ENCODE measurements around the gene WIPF3. TPM values are rescaled to one million over a fixed set of nuclear protein-coding genes. Genes with fewer than 3 reads are reported as not detected.

Gene WIPF3
- total RNA-seq, 2 donors from 2014 or later: 5.2 to 7.2 TPM

DNA sequence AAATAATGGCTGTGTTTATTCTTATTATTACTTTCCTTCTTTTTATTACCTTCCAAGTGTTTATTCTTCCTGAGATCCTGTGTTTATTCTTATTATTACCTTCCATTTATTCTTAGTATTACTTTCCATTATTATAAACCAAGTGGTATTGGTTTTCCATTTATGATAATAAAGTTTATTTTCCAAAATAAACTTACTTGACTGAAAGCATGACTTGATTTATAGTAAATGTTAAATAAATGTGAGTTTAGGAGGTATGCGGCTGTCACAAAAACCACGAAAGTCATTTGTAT, 20.2 kb downstream of the WIPF3 start:
- Histone ChIP-seq H3K4me1 (ENCODE audit: control insufficient read depth, insufficient read depth, low read length) (no peaks in the 10 kb centered on the region), H3K9me3 (ENCODE audit: control insufficient read depth, low read length) (peaks cover 2% of the 10 kb centered on the region), H3K27me3 (ENCODE audit: control insufficient read depth, insufficient read depth, low read length, poor library complexity, severe bottlenecking) (no peaks in the 10 kb centered on the region), H3K36me3 (ENCODE audit: control insufficient read depth, insufficient read depth, low read length) (no peaks in the 10 kb centered on the region), H3K9ac (ENCODE audit: extremely low read depth, low read length, poor library complexity, severe bottlenecking) (no peak overlapping the region), H3K27ac (ENCODE audit: low read depth, low read length) (no peak overlapping the region), H3K4me3 (ENCODE audit: low read length) (no peak overlapping the region)
- Mint-ChIP-seq H3K4me1 (peaks cover 7% of the 10 kb centered on the region), H3K9me3 (peaks cover 11% of the 10 kb centered on the region), H3K27ac (no peak overlapping the region), H3K36me3 (ENCODE audit: low read depth) (peaks cover 4% of the 10 kb centered on the region), H3K4me3 (no peak overlapping the region), H3K27me3 (ENCODE audit: insufficient read depth) (no peaks in the 10 kb centered on the region)
- no peak for DNase-seq
- TF ChIP-seq CTCF (conservative IDR thresholded peaks at IDR 0.05): no peak
- 98% methylated on average over 2 of the region's 2 CpGs; no CpG with 5 or more reads in 1 of the 2 experiments for WGBS, 2 experiments (ENCODE audit: insufficient coverage in 1 of 2, insufficient read length in 1 of 2)

GRCh38 chr7:29826904-29827303, 20.6 kb downstream of the WIPF3 start:
- no peaks in the 10 kb centered on the region for H3K36me3 ChIP-seq (ENCODE audit: control insufficient read depth, insufficient read depth, low read length)
- Mint-ChIP-seq H3K4me1 (peaks cover 7% of the 10 kb centered on the region), H3K9me3 (peaks cover 15% of the 10 kb centered on the region), H3K36me3 (ENCODE audit: low read depth) (peaks cover 4% of the 10 kb centered on the region), H3K27ac (no peak overlapping the region), H3K4me3 (no peak overlapping the region), H3K27me3 (ENCODE audit: insufficient read depth) (no peaks in the 10 kb centered on the region)
- no peak for DNase-seq
- H3K4me3 ChIP-seq (ENCODE audit: low read length): no peak overlapping the region
- no peaks in the 10 kb centered on the region for H3K27me3 ChIP-seq (ENCODE audit: control insufficient read depth, insufficient read depth, low read length, poor library complexity, severe bottlenecking)
- H3K9me3 ChIP-seq (ENCODE audit: control insufficient read depth, low read length): peaks cover 6% of the 10 kb centered on the region
- no peak overlapping the region for H3K27ac ChIP-seq (ENCODE audit: low read depth, low read length)
- no peaks in the 10 kb centered on the region for H3K4me1 ChIP-seq (ENCODE audit: control insufficient read depth, insufficient read depth, low read length)
- no peak overlapping the region for H3K9ac ChIP-seq (ENCODE audit: extremely low read depth, low read length, poor library complexity, severe bottlenecking)
- TF ChIP-seq CTCF (conservative IDR thresholded peaks at IDR 0.05): no peak

GRCh38 chr7:29831705-29832104, 25.4 kb downstream of the WIPF3 start:
- no peak overlapping the region for H3K9ac ChIP-seq (ENCODE audit: extremely low read depth, low read length, poor library complexity, severe bottlenecking)
- peaks cover 7% of the 10 kb centered on the region for H3K9me3 ChIP-seq (ENCODE audit: control insufficient read depth, low read length)
- Mint-ChIP-seq H3K4me3 (no peak overlapping the region), H3K27ac (no peak overlapping the region), H3K27me3 (ENCODE audit: insufficient read depth) (no peaks in the 10 kb centered on the region), H3K9me3 (peaks cover 15% of the 10 kb centered on the region), H3K4me1 (no peaks in the 10 kb centered on the region), H3K36me3 (ENCODE audit: low read depth) (peaks cover 4% of the 10 kb centered on the region)
- H3K4me3 ChIP-seq (ENCODE audit: low read length): no peak overlapping the region
- DNase-seq: no peak
- no peaks in the 10 kb centered on the region for H3K36me3 ChIP-seq (ENCODE audit: control insufficient read depth, insufficient read depth, low read length)
- H3K27ac ChIP-seq (ENCODE audit: low read depth, low read length): no peak overlapping the region
- H3K27me3 ChIP-seq (ENCODE audit: control insufficient read depth, insufficient read depth, low read length, poor library complexity, severe bottlenecking): no peaks in the 10 kb centered on the region
- no peak for TF ChIP-seq CTCF (conservative IDR thresholded peaks at IDR 0.05)
- no peaks in the 10 kb centered on the region for H3K4me1 ChIP-seq (ENCODE audit: control insufficient read depth, insufficient read depth, low read length)
- WGBS, 2 experiments (ENCODE audit: insufficient coverage in 1 of 2, insufficient read length in 1 of 2): 91 to 98% methylated on average over 4 to 6 of the region's 6 CpGs

Data from endodermal cell (in vitro differentiated cells).